ENCODE results near the gene SCLY.

The SCLY gene

GRCh38 chr2:238140040-238140439, 79.2 kb downstream of the SCLY start:
- no peak for DNase-seq (ENCODE audit: low spot score)

- DNase-seq (ENCODE audit: low spot score): no peak
These were observed 80.1 kb downstream of the SCLY start for GRCh38 chr2:238140721-238141540.

GRCh38 chr2:238141541-238142318, 80.9 kb downstream of the SCLY start:
- no peak for DNase-seq (ENCODE audit: low spot score)

DNA sequence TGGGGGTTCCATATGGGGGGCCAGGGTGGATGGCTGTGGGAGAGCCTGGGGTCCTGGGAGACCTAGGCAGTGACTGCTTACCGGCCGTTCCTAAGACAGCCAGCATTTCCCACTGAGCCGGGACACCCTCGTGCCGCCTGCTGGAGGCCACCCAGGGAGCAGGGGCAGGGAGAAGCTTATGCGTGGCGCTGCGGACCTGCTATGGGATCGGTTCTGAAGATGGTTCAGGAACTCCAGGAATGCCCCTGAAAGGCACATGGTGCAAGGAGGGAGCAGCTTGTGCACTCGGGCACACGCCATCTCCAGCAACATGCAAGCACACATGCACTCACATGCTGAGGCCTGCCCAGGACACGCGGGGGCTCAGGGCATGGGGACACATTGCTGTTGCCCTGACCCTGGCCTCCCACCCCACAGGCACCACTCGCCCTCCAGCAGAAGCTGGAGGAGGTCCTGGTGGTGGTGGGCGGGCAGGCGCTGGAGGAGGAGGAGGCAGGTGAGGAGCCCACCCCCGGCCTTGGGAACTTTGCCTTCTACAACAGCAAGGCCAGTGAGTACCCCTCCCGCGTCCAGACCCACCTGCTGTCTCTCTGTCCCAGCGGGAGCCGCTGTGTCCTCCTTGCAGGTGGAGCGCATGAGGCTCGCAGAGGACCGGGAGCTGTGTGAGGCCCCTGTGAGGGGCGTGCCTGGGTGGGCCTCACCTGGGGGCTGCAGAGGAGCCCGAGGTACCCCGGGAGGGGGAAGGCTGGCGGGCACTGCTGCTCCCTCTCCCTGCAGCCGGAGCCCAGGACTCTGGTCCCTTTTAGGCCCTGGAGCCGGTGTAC, 81.8 kb downstream of the SCLY start:
- DNase-seq (ENCODE audit: low spot score): no peak

DNA sequence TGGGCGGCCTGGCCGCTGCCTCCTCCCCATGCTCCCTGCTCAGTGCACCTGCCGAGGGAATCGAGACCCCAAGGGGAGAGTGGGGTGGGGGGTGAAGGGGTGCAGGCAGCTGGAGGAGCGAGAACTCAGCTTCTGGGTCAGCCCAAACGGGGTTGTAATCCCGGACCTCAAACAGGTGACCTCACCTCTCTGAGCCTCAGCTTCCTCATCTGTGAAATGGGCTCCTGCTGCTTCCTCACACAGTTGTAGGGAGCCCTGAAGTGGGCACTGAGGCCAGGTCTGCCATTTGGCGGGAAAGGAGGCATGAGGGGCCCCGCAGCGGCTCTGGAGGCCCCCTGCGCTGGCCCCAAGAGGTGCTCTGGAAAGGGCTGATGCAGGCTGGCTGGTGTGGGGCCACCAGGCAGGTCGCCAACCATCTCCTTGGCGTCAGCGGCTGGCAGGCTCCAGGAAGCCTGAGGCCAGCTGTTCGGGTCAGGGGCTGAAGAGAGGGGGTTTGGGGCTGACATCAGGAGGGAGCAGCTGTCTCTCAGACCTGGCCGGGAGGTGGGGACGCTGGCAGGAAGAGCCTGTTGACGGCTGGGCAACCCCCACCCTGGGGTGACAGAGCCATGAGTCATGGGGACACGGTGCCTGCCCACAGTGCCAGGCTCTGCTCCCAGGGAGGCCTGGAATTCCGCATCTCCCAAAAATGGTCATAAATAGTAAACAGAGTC, 82.6 kb downstream of the SCLY start:
- no peak for DNase-seq (ENCODE audit: low spot score)

DNA sequence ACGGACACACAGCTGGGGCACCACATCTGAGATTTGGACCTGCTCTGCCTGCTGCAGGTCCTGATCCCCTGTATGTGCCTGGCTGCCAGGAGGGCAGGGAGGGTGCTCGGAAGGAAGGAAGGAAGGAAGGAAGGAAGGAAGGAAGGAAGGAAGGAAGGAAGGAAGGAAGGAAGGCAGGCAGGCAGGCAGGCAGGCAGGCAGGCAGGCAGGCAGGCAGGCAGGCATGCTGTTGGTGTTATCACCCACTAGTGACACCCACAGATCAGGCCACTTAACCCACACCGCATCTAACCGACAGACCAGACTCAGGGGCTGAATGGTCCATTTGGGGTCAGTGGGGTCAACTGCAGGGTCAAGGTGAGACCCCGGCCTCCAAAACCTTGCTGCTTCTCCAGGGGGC, 83.5 kb downstream of the SCLY start:
- no peak for DNase-seq (ENCODE audit: low spot score)

- no peak for DNase-seq (ENCODE audit: low spot score)
These were observed 84.2 kb downstream of the SCLY start for GRCh38 chr2:238145046-238145445.

DNA sequence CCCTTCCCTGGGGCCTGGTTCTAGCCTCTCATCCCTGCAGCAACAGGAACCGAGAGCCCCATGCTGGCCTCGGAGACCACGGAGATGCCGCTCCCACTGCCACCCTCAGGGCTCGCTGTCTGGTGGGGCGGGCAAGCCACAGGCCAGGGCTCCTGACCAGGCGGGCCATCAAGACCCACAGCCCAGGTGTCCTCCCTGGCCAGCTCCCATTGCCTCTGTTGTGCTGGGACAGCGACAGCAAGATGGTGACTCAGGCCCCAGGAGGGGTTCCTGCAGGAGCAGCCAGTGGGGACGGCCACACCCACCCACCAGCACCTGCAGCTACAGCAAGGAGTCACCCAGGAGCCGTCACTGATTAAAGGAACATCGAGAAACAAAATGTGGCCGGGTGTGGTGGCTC, 85.0 kb downstream of the SCLY start:
- no peak for DNase-seq (ENCODE audit: low spot score)

- no peak for DNase-seq (ENCODE audit: low spot score)
These were observed 86.2 kb downstream of the SCLY start for GRCh38 chr2:238146884-238147544.

GRCh38 chr2:238148981-238149380, 88.2 kb downstream of the SCLY start:
- no peak for DNase-seq (ENCODE audit: low spot score)

Measured in iPS-NIHi11 (cell line).